Astrocyte (in vitro differentiated cells and primary cell): ENCODE data around the gene TMEM123.

Experiments used
- CTCF ChIP-seq: IDR thresholded peaks from 2 replicates; pipeline ENCODE4 v1.5.1; 2011; ENCODE audit warnings: low read depth, mild to moderate bottlenecking, inconsistent platforms, low read length, moderate library complexity; ENCODE audit not compliant: insufficient read depth
- EZH2 ChIP-seq: IDR thresholded peaks from 2 replicates; pipeline ENCODE4 v1.6.1; 2012; ENCODE audit warnings: mild to moderate bottlenecking, low read length, inconsistent platforms; ENCODE audit not compliant: insufficient read depth

- TF ChIP-seq CTCF = no peak
- no peak for TF ChIP-seq EZH2
These were observed 10.0 kb upstream of the TMEM123 start for GRCh38 chr11:102462610-102463009.
